ENCODE measurements around the gene PPP1R26. TPM values are rescaled to one million over a fixed set of nuclear protein-coding genes. Genes with fewer than 3 reads are reported as not detected.

Gene PPP1R26
- total and polyA plus RNA-seq, 2 of the 8 experiments (the other 6 are each of a cell fraction or from before 2014, with no cell fraction given), result 9.8 to 32.7 TPM

GRCh38 chr9:135517407-135517822, 37.8 kb downstream of the PPP1R26 start (continued):
- TF ChIP-seq JUND (IDR thresholded peaks at IDR 0.05; ENCODE audit: low read length), result no peak
- no peak for TF ChIP-seq SAP30 (IDR thresholded peaks at IDR 0.05; ENCODE audit: insufficient read depth, insufficient replicate concordance, low read length)
